DOHH2 (cell line): Measurements from ENCODE around the gene BTG4.

Source experiments
- H3F3A ChIP-seq: fragments of 200-600 bp; sonication (generic), shearing (Covaris generic); 2 replicates; pipeline ENCODE4 v1.6.0; 2016; ENCODE audit warnings: antibody characterized with exemption, mild to moderate bottlenecking; ENCODE audit not compliant: control insufficient read depth, insufficient read depth
- H3K27ac ChIP-seq: fragments of 200-600 bp; sonication (generic); 2 replicates; pipeline ENCODE4 v1.5.1; 2014; ENCODE audit warnings: low read depth, mild to moderate bottlenecking, low read length, moderate library complexity
- H3K27me3 ChIP-seq: fragments of 200-600 bp; sonication (generic); 2 replicates; pipeline ENCODE4 v1.6.1; 2014; ENCODE audit warnings: mild to moderate bottlenecking, low read length, mixed read lengths; ENCODE audit not compliant: control insufficient read depth
- H3K36me3 ChIP-seq: fragments of 200-600 bp; sonication (generic); 2 replicates; pipeline ENCODE4 v1.6.1; 2014; ENCODE audit warnings: mild to moderate bottlenecking, low read length, moderate library complexity, mixed read lengths; ENCODE audit not compliant: control insufficient read depth
- H3K4me1 ChIP-seq: fragments of 200-600 bp; sonication (generic); 2 replicates; pipeline ENCODE4 v1.6.1; 2014; ENCODE audit warnings: mild to moderate bottlenecking, low read length, mixed read lengths; ENCODE audit not compliant: control insufficient read depth
- H3K4me2 ChIP-seq: fragments of 200-600 bp; sonication (generic); 2 replicates; pipeline ENCODE4 v1.6.0; 2014; ENCODE audit warnings: mild to moderate bottlenecking, low read length, moderate library complexity
- H3K4me3 ChIP-seq: fragments of 200-600 bp; sonication (generic); 2 replicates; pipeline ENCODE4 v1.5.1; 2014; ENCODE audit warnings: mild to moderate bottlenecking, low read length, mixed read lengths
- H3K79me2 ChIP-seq: fragments of 200-600 bp; sonication (generic); 2 replicates; pipeline ENCODE4 v1.6.1; 2014; ENCODE audit warnings: mild to moderate bottlenecking, low read length, mixed read lengths; ENCODE audit not compliant: control insufficient read depth
- H3K9me2 ChIP-seq: fragments of 200-600 bp; sonication (generic); replicated peaks from 2 replicates; pipeline ENCODE4 v1.6.1; 2014; ENCODE audit warnings: mild to moderate bottlenecking, low read length, mixed read lengths; ENCODE audit not compliant: control insufficient read depth
- H3K9me3 ChIP-seq: fragments of 200-600 bp; sonication (generic); 2 replicates; pipeline ENCODE4 v1.6.1; 2014; ENCODE audit warnings: antibody characterized with exemption, low read length, mixed read lengths; ENCODE audit not compliant: control insufficient read depth, insufficient read depth
- H4K20me1 ChIP-seq: fragments of 200-600 bp; sonication (generic); 2 replicates; pipeline ENCODE4 v1.6.0; 2014; ENCODE audit warnings: low read depth, mild to moderate bottlenecking, antibody characterized with exemption, low read length, moderate library complexity; ENCODE audit not compliant: control insufficient read depth, insufficient read depth
- EZH2phosphoT487 ChIP-seq: fragments of 200-600 bp; sonication (generic); IDR thresholded peaks from 2 replicates; pipeline ENCODE4 v1.6.1; 2017; ENCODE audit warnings: borderline replicate concordance, mild to moderate bottlenecking, antibody characterized with exemption, low read length, moderate library complexity, mixed read lengths
- TF ChIP-seq, protein P1 (sequence below): fragments of 200-600 bp; sonication (generic); IDR thresholded peaks from one replicate; pipeline ENCODE4 v1.5.1; 2014; ENCODE audit warnings: antibody characterized with exemption, mild to moderate bottlenecking, low read depth, low read length; ENCODE audit not compliant: poor library complexity, severe bottlenecking

Gene BTG4

DNA sequence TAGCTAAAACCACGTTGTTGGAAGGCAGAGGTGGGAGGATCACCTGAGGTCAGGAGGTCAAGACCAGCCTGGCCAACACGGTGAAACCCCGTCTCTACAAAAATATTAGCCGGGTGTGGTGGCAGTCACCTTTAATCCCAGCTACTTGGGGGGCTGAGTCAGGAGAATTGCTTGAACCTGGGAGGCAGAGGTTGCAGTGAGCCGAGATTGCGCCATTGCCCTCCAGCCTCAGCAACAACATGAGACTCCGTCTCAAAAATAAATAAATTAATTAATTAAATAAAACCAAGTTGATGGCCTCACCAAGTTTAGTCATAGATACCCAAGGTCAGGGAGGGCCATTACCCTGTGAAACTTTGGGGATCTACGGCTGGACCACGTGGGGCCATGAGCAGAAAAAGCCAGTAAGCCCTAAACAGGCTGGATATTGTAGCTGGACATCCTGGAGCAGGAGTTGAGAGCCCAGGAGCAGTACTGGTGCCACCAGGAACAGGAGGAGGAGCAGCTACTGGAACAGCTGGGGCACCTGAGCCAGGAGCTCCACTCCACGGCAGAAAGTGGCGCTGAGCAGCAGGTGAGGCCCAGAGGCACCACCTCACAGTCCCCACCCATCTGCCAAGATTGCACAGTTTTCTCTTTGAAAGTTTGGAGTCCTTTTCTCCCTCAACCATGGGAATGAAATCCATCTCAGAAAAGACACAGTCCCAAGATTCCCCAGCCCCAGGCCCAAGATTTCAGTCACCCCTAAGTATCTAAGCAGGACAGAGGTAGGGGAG is 50.5 kb downstream of the BTG4 start:
- Histone ChIP-seq H3K79me2 (no peaks in the 10 kb centered on the region), H3K4me2 (no peak overlapping the region), H3K4me1 (no peaks in the 10 kb centered on the region), H3K4me3 (no peak overlapping the region), H3K27ac (no peak overlapping the region), H4K20me1 (no peaks in the 10 kb centered on the region), H3K27me3 (peaks cover 43% of the 10 kb centered on the region), H3K9me2 (no peaks in the 10 kb centered on the region), H3K9me3 (no peaks in the 10 kb centered on the region), H3F3A (no peaks in the 10 kb centered on the region), H3K36me3 (no peaks in the 10 kb centered on the region)
- TF ChIP-seq, protein P1, sequence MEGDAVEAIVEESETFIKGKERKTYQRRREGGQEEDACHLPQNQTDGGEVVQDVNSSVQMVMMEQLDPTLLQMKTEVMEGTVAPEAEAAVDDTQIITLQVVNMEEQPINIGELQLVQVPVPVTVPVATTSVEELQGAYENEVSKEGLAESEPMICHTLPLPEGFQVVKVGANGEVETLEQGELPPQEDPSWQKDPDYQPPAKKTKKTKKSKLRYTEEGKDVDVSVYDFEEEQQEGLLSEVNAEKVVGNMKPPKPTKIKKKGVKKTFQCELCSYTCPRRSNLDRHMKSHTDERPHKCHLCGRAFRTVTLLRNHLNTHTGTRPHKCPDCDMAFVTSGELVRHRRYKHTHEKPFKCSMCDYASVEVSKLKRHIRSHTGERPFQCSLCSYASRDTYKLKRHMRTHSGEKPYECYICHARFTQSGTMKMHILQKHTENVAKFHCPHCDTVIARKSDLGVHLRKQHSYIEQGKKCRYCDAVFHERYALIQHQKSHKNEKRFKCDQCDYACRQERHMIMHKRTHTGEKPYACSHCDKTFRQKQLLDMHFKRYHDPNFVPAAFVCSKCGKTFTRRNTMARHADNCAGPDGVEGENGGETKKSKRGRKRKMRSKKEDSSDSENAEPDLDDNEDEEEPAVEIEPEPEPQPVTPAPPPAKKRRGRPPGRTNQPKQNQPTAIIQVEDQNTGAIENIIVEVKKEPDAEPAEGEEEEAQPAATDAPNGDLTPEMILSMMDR = no peak
- TF ChIP-seq EZH2phosphoT487 = no peak

DNA sequence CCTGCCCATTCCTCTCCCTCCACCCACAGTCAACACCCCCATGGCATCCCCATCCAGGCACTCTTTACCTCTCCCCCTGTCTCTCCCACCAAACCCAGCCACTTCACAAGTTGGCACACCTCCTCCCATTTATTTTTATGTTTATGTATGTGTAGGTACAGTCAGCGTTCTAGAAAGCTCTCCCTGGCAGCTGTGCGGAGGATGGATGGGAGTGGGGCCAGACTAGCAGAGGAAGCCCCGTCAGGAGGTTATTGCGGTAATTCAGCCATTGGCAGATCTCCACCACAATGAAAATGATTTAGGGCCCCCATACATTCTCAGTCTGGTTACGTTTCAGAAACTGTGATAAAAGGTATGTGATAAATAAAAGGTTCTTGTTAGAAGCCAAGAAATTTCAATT is 51.3 kb downstream of the BTG4 start:
- TF ChIP-seq EZH2phosphoT487 = no peak
- TF ChIP-seq, protein P1 = no peak
- Histone ChIP-seq H3K27ac (no peak overlapping the region), H3K27me3 (peaks cover 46% of the 10 kb centered on the region), H3K9me3 (no peaks in the 10 kb centered on the region), H3K9me2 (no peaks in the 10 kb centered on the region), H3K4me3 (no peak overlapping the region), H4K20me1 (no peaks in the 10 kb centered on the region), H3K4me1 (no peaks in the 10 kb centered on the region), H3K79me2 (no peaks in the 10 kb centered on the region), H3F3A (no peaks in the 10 kb centered on the region), H3K4me2 (no peak overlapping the region), H3K36me3 (no peaks in the 10 kb centered on the region)

DNA sequence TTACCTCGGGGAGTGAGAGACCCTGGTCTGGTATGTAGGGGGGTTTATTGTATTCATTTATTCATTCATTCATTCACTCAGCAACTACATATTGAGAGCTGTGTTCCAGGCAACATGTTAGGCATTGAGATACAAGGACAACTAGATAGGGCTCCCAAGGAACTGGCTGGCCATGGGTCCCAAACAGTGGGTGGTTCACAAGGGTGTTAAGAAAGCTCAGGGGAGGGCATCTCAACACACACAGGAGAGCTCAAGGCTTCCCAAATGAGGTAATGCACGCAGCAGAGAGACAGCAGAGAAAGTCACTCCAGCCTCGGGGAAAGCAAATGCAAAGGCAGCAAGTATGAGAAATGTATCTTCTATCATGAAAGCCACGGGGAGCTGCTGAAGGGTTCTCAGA is 51.8 kb downstream of the BTG4 start:
- H3K9me2 ChIP-seq = no peaks in the 10 kb centered on the region
- H3K4me3 ChIP-seq = no peak overlapping the region

More for the DNA sequence above, 51.8 kb downstream of the BTG4 start:
- no peak for TF ChIP-seq EZH2phosphoT487
- TF ChIP-seq, protein P1 = no peak
- peaks cover 44% of the 10 kb centered on the region for H3K27me3 ChIP-seq
- H3F3A ChIP-seq = no peaks in the 10 kb centered on the region
- no peak overlapping the region for H3K4me2 ChIP-seq
- no peaks in the 10 kb centered on the region for H4K20me1 ChIP-seq
- H3K36me3 ChIP-seq = no peaks in the 10 kb centered on the region
- no peak overlapping the region for H3K27ac ChIP-seq
- no peaks in the 10 kb centered on the region for H3K4me1 ChIP-seq
- no peaks in the 10 kb centered on the region for H3K9me3 ChIP-seq
- no peaks in the 10 kb centered on the region for H3K79me2 ChIP-seq
